ENCODE data around the gene RFC2. TPM values are rescaled to one million over a fixed set of nuclear protein-coding genes. Genes with fewer than 3 reads are reported as not detected.

RFC2 gene
- total and polyA plus RNA-seq, 8 donors: 8.1 to 11.4 (median 9.3) TPM

- DNase-seq (peak; percentile 80 to 92 (median 85)), ATAC-seq (peak; percentile 69 to 84 (median 80)), FAIRE-seq (no peak)
- WGBS, 2 donors: 0 to 1% methylated on average over 39 to 63 of the region's 67 CpGs
- intact Hi-C loops (cut with DNase I): no loop called here
- Histone ChIP-seq H3K36me3 (no peaks in the 10 kb centered on the region), H3K27ac (peak within 1 kb of the TSS; percentile 31 to 82 (median 70)), H3K9me3 (no peaks in the 10 kb centered on the region), H3K27me3 (no peaks in the 10 kb centered on the region), H3K4me3 (peak within 1 kb of the TSS; percentile 55 to 82 (median 80)), H3K4me1 (peaks cover 15 to 37% (median 15%) of the 10 kb centered on the region in 3 donors)
- TF ChIP-seq, protein P1, sequence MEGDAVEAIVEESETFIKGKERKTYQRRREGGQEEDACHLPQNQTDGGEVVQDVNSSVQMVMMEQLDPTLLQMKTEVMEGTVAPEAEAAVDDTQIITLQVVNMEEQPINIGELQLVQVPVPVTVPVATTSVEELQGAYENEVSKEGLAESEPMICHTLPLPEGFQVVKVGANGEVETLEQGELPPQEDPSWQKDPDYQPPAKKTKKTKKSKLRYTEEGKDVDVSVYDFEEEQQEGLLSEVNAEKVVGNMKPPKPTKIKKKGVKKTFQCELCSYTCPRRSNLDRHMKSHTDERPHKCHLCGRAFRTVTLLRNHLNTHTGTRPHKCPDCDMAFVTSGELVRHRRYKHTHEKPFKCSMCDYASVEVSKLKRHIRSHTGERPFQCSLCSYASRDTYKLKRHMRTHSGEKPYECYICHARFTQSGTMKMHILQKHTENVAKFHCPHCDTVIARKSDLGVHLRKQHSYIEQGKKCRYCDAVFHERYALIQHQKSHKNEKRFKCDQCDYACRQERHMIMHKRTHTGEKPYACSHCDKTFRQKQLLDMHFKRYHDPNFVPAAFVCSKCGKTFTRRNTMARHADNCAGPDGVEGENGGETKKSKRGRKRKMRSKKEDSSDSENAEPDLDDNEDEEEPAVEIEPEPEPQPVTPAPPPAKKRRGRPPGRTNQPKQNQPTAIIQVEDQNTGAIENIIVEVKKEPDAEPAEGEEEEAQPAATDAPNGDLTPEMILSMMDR (IDR thresholded peaks at IDR 0.05): no peak
These were observed 34.9 kb upstream of the RFC2 start, which contains the start of gene CLIP2 for GRCh38 chr7:74289018-74289658. Gene CLIP2, plus strand, starts transcription at chr7:74289407. Its CDS starts 28,140 bp downstream, at chr7:74317547.

DNA sequence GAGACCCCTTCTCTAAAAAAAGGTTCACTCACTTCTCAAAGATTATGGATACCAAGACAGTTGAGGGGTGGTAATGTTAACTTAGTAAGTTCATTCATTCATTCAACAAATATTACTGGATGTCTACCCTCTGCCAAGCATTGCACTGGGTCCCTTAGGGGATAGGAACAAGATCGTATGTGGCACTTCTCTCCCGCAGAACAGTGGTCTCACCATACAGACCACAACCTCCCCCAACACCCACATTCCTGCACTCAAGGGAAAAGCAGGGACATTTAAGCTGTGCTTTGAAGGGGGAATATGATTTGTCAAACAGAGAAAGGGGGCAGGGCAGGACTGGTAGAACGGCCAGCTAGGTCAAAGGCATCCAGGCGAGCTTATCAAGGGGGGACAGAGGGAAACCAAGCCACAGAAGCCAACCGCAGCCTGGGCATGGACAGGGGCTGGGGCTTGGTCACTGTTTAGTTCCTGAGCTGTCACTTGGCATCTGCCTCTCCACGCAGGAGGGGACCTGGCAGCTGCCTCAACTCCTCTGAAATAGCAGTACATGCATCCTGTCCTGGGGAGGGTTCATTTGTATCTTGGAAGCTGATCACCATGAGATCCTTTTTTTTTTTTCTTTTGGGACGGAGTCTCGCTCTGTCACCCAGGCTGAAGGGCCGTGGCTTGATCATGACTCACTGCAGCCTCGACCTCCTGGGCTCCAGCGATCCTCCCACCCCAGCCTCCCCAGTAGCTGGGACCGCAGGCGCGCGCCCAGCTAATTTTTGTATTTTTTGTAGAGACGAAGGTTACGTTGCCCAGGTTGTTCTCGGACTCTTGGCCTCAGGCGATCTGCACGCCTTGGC is 34.1 kb upstream of the RFC2 start:
- DNase-seq (no peak), ATAC-seq (no peak), FAIRE-seq (no peak)
- Histone ChIP-seq H3K4me1 (peaks cover 8 to 28% (median 9%) of the 10 kb centered on the region in 3 donors), H3K9me3 (no peaks in the 10 kb centered on the region), H3K27me3 (no peaks in the 10 kb centered on the region), H3K27ac (no peak overlapping the region), H3K4me3 (peak overlapping the region in 2 of 4 donors; percentile 79 to 82), H3K36me3 (no peaks in the 10 kb centered on the region)
- TF ChIP-seq, protein P1 (IDR thresholded peaks at IDR 0.05): no peak
- intact Hi-C loops (cut with DNase I): no loop called here
- 54 to 59% methylated on average over 20 of the region's 20 CpGs for WGBS, 2 donors

DNA sequence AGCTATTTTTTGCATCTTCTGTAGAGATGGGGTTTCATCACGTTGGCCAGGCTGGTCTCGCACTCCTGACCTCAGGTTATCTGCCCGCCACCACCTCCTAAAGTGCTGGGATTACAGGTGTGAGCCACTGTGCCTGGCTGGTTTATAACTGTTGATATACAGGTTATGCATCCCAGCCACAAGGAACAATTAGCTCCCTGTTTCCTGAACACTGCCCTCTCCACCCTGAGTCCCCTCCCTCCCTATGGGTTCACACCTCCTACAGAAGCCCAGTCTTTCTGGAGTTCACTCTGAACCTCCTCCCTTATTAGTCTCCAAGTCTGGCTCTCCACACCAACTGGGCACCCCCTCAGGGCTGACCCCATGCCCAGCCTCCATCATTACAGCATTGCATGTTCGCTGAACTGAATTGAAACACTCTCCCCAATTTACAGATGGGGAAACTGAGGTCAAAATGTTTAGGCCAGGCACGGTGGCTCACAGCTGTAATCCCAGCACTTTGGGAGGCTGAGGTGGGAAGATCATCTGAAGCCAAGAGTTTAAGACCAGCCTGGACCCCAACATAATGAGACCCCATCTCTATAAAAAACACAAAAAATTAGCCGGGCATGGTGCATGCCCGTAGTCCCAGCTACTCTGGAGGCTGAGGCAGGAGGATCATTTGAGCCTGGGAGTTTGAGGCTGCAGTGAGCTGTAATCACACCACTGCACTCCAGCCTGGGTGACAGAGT is 33.3 kb upstream of the RFC2 start:
- Histone ChIP-seq H3K4me3 (no peak overlapping the region), H3K36me3 (no peaks in the 10 kb centered on the region), H3K27ac (no peak overlapping the region), H3K9me3 (no peaks in the 10 kb centered on the region), H3K27me3 (no peaks in the 10 kb centered on the region), H3K4me1 (peaks cover 0 to 22% (median 8%) of the 10 kb centered on the region in 3 donors)
- no peak for ATAC-seq
- TF ChIP-seq, protein P1 (IDR thresholded peaks at IDR 0.05): no peak
- 74 to 77% methylated on average over 7 of the region's 7 CpGs for WGBS, 2 donors
- no peak for FAIRE-seq
- intact Hi-C loops (cut with DNase I): no loop called here
- no peak for DNase-seq

DNA sequence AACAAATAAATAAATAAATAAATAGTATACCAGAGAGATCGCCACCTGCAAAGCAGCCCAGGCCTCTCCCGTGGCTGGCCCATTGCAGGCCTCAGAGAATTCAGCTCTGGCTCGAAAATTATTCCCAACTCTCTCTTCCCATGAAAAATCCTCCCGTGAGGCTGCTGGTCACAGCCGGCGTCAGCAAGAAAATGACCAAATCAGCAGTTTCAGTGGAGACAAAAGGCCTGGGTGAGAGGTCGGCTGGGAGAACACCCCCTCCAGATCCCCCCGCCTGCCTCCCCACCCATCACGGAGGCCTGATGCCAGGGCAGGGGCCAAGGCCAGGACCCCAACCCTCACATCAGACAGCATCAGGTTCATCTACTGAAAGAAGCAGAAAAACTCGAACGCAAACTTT is 31.9 kb upstream of the RFC2 start:
- WGBS, 2 donors: 87 to 88% methylated on average over 11 of the region's 11 CpGs

More for the DNA sequence above, 31.9 kb upstream of the RFC2 start:
- Histone ChIP-seq H3K4me1 (peaks cover 0 to 10% (median 0%) of the 10 kb centered on the region in 3 donors), H3K9me3 (no peaks in the 10 kb centered on the region), H3K27me3 (no peaks in the 10 kb centered on the region), H3K27ac (no peak overlapping the region), H3K4me3 (no peak overlapping the region), H3K36me3 (no peaks in the 10 kb centered on the region)
- ATAC-seq (no peak), FAIRE-seq (no peak), DNase-seq (no peak)
- TF ChIP-seq, protein P1 (IDR thresholded peaks at IDR 0.05): no peak
- intact Hi-C loops (cut with DNase I): no loop called here

All from pancreas (tissue), 10 donors.